Panc1 (cell line): Measurements from ENCODE around the gene GREB1.

Experiments used
- POLR2AphosphoS5 ChIP-seq: IDR thresholded peaks from 2 replicates; pipeline ENCODE4 v1.6.1; 2012; ENCODE audit warnings: mild to moderate bottlenecking, low read depth, low read length, moderate library complexity
- SIN3A ChIP-seq: IDR thresholded peaks from 2 replicates; pipeline ENCODE4 v1.6.1; 2012; ENCODE audit warnings: low read depth, mild to moderate bottlenecking, low read length, moderate library complexity, borderline replicate concordance; ENCODE audit not compliant: insufficient read depth
- TCF7L2 ChIP-seq: IDR thresholded peaks from 2 replicates; pipeline ENCODE4 v1.6.1; 2011; ENCODE audit warnings: mild to moderate bottlenecking, low read depth, low read length, inconsistent platforms
- TF ChIP-seq, protein P1 (sequence below): fragments of 450-650 bp; IDR thresholded peaks from 2 replicates; pipeline ENCODE4 v1.5.1; 2017; ENCODE audit warnings: mild to moderate bottlenecking
- TF ChIP-seq, protein P2 (sequence below), 2 experiments: IDR thresholded peaks; 2 replicates each; pipeline ENCODE4 v1.6.1; 2011 to 2012; ENCODE audit warnings: low read depth in 2 of 2, control low read depth in 1 of 2, low read length in 1 of 2, mild to moderate bottlenecking in 1 of 2, moderate library complexity in 1 of 2; ENCODE audit not compliant: insufficient read depth in 1 of 2

DNA sequence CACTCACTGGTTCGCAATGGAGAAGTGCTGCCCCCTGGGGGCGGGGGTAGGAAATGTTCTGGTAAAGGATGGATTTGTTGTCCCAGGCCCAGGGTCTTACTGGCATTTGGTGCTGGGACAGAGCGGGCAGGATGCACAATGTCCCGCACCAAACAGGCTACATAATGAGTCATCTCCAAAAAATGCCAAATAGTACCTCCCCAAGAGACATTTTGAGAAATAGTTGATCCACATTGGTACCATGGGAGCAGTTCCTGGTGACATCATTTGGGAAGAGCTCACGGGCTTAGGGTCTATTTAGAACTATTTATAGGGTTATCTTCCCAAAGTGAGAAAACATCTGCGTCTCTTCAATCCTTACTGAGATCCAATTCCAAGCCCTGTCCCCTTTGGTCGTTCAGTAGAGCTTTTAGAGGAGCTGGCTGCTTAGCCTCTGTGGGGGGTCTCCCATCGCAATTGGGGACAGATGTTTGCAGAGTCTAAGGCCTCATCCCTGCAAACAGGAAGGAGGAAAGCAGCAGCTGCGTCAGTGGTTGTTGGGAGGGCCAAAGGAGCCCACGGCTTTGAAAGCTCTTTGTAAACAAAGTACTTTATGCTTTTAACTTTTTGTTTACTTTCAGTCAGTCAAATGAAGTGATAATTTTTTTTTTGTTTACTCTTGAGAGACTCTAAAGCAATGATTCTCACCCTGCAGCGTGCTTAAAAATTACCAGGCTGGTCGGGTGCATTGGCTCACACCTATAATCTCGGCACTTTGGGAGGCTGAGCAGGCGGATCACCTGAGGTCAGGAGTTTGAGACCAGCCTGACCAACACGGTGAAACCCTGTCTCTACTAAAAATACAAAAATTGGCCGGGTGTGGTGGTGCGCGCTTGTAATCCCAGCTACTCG lies 49.3 kb downstream of the GREB1 start:
- TF ChIP-seq, protein P1, sequence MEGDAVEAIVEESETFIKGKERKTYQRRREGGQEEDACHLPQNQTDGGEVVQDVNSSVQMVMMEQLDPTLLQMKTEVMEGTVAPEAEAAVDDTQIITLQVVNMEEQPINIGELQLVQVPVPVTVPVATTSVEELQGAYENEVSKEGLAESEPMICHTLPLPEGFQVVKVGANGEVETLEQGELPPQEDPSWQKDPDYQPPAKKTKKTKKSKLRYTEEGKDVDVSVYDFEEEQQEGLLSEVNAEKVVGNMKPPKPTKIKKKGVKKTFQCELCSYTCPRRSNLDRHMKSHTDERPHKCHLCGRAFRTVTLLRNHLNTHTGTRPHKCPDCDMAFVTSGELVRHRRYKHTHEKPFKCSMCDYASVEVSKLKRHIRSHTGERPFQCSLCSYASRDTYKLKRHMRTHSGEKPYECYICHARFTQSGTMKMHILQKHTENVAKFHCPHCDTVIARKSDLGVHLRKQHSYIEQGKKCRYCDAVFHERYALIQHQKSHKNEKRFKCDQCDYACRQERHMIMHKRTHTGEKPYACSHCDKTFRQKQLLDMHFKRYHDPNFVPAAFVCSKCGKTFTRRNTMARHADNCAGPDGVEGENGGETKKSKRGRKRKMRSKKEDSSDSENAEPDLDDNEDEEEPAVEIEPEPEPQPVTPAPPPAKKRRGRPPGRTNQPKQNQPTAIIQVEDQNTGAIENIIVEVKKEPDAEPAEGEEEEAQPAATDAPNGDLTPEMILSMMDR, result peak; percentile 95
- TF ChIP-seq POLR2AphosphoS5, result no peak
- TF ChIP-seq, protein P2, sequence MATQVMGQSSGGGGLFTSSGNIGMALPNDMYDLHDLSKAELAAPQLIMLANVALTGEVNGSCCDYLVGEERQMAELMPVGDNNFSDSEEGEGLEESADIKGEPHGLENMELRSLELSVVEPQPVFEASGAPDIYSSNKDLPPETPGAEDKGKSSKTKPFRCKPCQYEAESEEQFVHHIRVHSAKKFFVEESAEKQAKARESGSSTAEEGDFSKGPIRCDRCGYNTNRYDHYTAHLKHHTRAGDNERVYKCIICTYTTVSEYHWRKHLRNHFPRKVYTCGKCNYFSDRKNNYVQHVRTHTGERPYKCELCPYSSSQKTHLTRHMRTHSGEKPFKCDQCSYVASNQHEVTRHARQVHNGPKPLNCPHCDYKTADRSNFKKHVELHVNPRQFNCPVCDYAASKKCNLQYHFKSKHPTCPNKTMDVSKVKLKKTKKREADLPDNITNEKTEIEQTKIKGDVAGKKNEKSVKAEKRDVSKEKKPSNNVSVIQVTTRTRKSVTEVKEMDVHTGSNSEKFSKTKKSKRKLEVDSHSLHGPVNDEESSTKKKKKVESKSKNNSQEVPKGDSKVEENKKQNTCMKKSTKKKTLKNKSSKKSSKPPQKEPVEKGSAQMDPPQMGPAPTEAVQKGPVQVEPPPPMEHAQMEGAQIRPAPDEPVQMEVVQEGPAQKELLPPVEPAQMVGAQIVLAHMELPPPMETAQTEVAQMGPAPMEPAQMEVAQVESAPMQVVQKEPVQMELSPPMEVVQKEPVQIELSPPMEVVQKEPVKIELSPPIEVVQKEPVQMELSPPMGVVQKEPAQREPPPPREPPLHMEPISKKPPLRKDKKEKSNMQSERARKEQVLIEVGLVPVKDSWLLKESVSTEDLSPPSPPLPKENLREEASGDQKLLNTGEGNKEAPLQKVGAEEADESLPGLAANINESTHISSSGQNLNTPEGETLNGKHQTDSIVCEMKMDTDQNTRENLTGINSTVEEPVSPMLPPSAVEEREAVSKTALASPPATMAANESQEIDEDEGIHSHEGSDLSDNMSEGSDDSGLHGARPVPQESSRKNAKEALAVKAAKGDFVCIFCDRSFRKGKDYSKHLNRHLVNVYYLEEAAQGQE (IDR thresholded peaks at IDR 0.05; ENCODE audit: insufficient read depth in 1 of 2, low read depth in 2 of 2, low read length in 1 of 2), result no peak
- no peak for TF ChIP-seq TCF7L2
- no peak for TF ChIP-seq SIN3A
